ENCODE data around the gene UBP1.

- TF ChIP-seq SUZ12 (IDR thresholded peaks at IDR 0.05; ENCODE audit: extremely low read depth, insufficient read depth, insufficient read length) (no peak), YY1 (IDR thresholded peaks at IDR 0.05; ENCODE audit: insufficient read depth, insufficient read length) (no peak)
These were observed 79.9 kb downstream of the UBP1 start for GRCh38 chr3:33360136-33360825.

All from NT2/D1 (cell line).